GM23248 (cell line): ENCODE measurements around the gene SHD. TPM values are rescaled to one million over a fixed set of nuclear protein-coding genes. Genes with fewer than 3 reads are reported as not detected.
"Not testable (repeated sequence)": the region's sequence is repeated elsewhere in the genome, so short reads cannot be mapped to it uniquely, and the experiment has no call there.

Source experiments
- DNase-seq: peaks from one replicate; pipeline ENCODE4 v3.0.0-alpha.2; 2015
- H2AFZ ChIP-seq: fragments of 200-600 bp; sonication (generic); 2 replicates; pipeline ENCODE4 v1.6.1; 2016; ENCODE audit warnings: antibody characterized with exemption
- H3F3A ChIP-seq: fragments of 200-600 bp; sonication (generic); 2 replicates; pipeline ENCODE4 v1.6.1; 2016; ENCODE audit warnings: mild to moderate bottlenecking, antibody characterized with exemption, mixed run types; ENCODE audit not compliant: insufficient read depth
- H3K27ac ChIP-seq: fragments of 200-600 bp; sonication (generic); 2 replicates; pipeline ENCODE4 v1.5.1; 2016; ENCODE audit warnings: mild to moderate bottlenecking
- H3K27me3 ChIP-seq: fragments of 200-600 bp; sonication (generic); replicated peaks from 2 replicates; pipeline ENCODE4 v1.6.1; 2016; ENCODE audit warnings: mild to moderate bottlenecking; ENCODE audit not compliant: insufficient read depth
- H3K36me3 ChIP-seq: fragments of 200-600 bp; sonication (generic); 2 replicates; pipeline ENCODE4 v1.6.1; 2016; ENCODE audit warnings: low read depth, mild to moderate bottlenecking
- H3K4me1 ChIP-seq: fragments of 200-600 bp; sonication (generic); 2 replicates; pipeline ENCODE4 v1.6.1; 2016; ENCODE audit warnings: mild to moderate bottlenecking; ENCODE audit not compliant: insufficient read depth
- H3K4me2 ChIP-seq: fragments of 200-600 bp; sonication (generic); one replicate; pipeline ENCODE4 v1.6.1; 2016; ENCODE audit warnings: mild to moderate bottlenecking; ENCODE audit not compliant: unreplicated experiment
- H3K4me3 ChIP-seq: fragments of 200-600 bp; sonication (generic); 2 replicates; pipeline ENCODE4 v1.5.1; 2016; ENCODE audit warnings: mild to moderate bottlenecking
- H3K79me2 ChIP-seq: fragments of 200-600 bp; sonication (generic); 2 replicates; pipeline ENCODE4 v1.6.1; 2016; ENCODE audit warnings: mild to moderate bottlenecking; ENCODE audit not compliant: insufficient read depth
- H3K9ac ChIP-seq: fragments of 200-600 bp; sonication (generic); 2 replicates; pipeline ENCODE4 v1.6.1; 2016; ENCODE audit warnings: mild to moderate bottlenecking
- H3K9me2 ChIP-seq: fragments of 200-600 bp; sonication (generic); 2 replicates; pipeline ENCODE4 v1.6.1; 2016; ENCODE audit warnings: mixed run types, mild to moderate bottlenecking, moderate library complexity; ENCODE audit not compliant: insufficient read depth
- H3K9me3 ChIP-seq: fragments of 200-600 bp; sonication (generic); one replicate; pipeline ENCODE4 v1.6.1; 2017; ENCODE audit warnings: low read depth
- H4K20me1 ChIP-seq: fragments of 200-600 bp; sonication (generic); 2 replicates; pipeline ENCODE4 v1.6.0; 2016; ENCODE audit not compliant: insufficient read depth
- EZH2 ChIP-seq: fragments of 200-600 bp; sonication (generic); IDR thresholded peaks from 2 replicates; pipeline ENCODE4 v1.6.1; 2018; ENCODE audit warnings: antibody characterized with exemption, mild to moderate bottlenecking; ENCODE audit not compliant: insufficient read depth, poor library complexity, severe bottlenecking
- EZH2phosphoT487 ChIP-seq: fragments of 200-600 bp; sonication (generic); IDR thresholded peaks from 2 replicates; pipeline ENCODE4 v1.6.1; 2018; ENCODE audit warnings: antibody characterized with exemption, moderate library complexity, mild to moderate bottlenecking, low read depth; ENCODE audit not compliant: insufficient read depth
- WGBS, 2 experiments: methylation state at CpG; one replicate each; pipeline ENCODE4 v1.1.6; 2015 to 2017; ENCODE audit warnings: low lambda C conversion rate in 2 of 2, low coverage in 1 of 2; ENCODE audit errors: missing lambda C conversion rate in 2 of 2; 5-methylcytosine and 5-hydroxymethylcytosine counted together
- in situ Hi-C: fragments of 300-500 bp; cut with MboI; formaldehyde crosslinking; loops from 2 replicates; pipeline ENCODE4 v1.15.0; 2020
- polyA plus RNA-seq: library from polyadenylated mRNA; unstranded; fragments of >200 nt; fragmentation: Nextera tagmentation; extraction: Ambion mirVana; gene quantifications from 2 replicates; pipeline ENCODE4 v1.2.1, GENCODE V29; 2016
- total RNA-seq: library from RNA; depleted of rRNA; stranded (reverse); fragments of >200 nt; shearing (Covaris generic); gene quantifications from 2 replicates; pipeline ENCODE4 v1.2.3, GENCODE V29; 2014

The SHD gene
- total and polyA plus RNA-seq, 2 experiments from 2014 or later: not detected

DNA sequence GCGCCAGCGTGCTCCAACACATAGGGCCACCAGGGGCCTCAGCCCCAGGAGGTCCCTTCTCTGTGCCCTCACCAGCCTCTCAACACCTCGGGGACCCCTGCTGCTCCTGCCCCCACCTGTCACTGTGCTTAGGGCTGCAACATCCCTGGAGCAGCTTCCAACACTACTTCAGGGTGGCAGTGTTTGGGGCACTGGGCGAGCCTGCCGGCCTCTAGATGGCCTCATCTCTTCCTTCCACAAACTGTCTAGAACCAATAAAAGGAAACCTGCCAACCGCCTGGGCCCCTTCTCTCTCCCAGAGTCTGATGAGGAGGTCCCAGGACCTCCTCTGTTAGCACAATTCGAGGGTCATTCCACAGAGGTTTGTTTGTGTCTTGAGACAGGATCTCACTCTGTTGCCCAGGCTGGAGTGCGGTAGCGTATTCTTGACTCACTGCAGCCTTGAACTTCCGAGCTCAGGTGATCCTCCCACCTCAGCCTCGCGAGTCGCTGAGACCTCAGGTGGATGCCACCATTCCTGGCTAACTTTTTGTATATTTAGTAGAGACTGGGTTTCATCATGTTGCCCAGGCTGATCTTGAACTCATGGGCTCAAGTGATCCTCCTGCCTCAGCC is 10.1 kb upstream of the SHD start:
- H3K79me2 ChIP-seq: no peaks in the 10 kb centered on the region
- in situ Hi-C loops: no loop called here
- DNase-seq: no peak
- no peaks in the 10 kb centered on the region for H3F3A ChIP-seq
- H3K27ac ChIP-seq: no peak overlapping the region
- no peaks in the 10 kb centered on the region for H3K9me2 ChIP-seq
- no peaks in the 10 kb centered on the region for H3K27me3 ChIP-seq
- TF ChIP-seq EZH2 (no peak), EZH2phosphoT487 (no peak)
- no peak overlapping the region for H3K4me2 ChIP-seq
- H3K9me3 ChIP-seq: no peaks in the 10 kb centered on the region
- 0 out of 2 replicates have a peak, but pooled peaks cover 4% of the 10 kb centered on the region for H3K36me3 ChIP-seq
- no peak overlapping the region for H3K9ac ChIP-seq
- no peaks in the 10 kb centered on the region for H3K4me1 ChIP-seq
- H4K20me1 ChIP-seq: no peaks in the 10 kb centered on the region
- WGBS, 2 experiments: 86 to 88% methylated on average over 13 of the region's 13 CpGs
- no peak overlapping the region for H3K4me3 ChIP-seq
- H2AFZ ChIP-seq: no peak overlapping the region

DNA sequence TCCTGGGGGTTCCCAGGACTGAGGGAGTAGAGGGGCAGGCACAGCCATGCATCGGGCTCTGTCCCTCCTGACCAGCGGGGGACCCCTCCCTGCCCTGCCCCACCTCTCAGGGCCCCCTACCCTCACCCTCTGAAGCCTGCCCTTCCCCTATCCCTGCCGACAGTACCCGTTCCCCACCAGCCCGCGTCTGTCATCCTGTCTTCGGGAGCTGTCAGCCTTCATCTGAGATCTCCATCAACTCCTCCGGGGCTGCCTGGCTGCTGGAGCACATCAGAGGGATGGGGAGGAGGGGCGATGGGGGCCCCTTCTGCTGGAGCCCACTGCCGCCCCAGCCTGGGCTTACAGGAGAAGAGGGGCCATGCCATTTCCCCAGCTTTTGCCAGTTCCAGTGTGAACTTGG is 6.2 kb upstream of the SHD start:
- whole genome bisulfite sequencing, 2 experiments: 56 to 58% methylated on average over 9 to 10 of the region's 10 CpGs
- H3K9me3 ChIP-seq: no peaks in the 10 kb centered on the region
- H3K36me3 ChIP-seq: no peaks in the 10 kb centered on the region
- in situ Hi-C loops: no loop called here
- H3K4me3 ChIP-seq: no peak overlapping the region
- TF ChIP-seq EZH2 (no peak), EZH2phosphoT487 (no peak)
- H3F3A ChIP-seq: no peaks in the 10 kb centered on the region
- H3K27me3 ChIP-seq: peaks cover 5% of the 10 kb centered on the region
- no peak overlapping the region for H2AFZ ChIP-seq
- H3K4me1 ChIP-seq: no peaks in the 10 kb centered on the region
- no peak for DNase-seq
- no peak overlapping the region for H3K4me2 ChIP-seq
- no peaks in the 10 kb centered on the region for H4K20me1 ChIP-seq
- H3K9me2 ChIP-seq: no peaks in the 10 kb centered on the region
- H3K27ac ChIP-seq: no peak overlapping the region
- no peaks in the 10 kb centered on the region for H3K79me2 ChIP-seq
- H3K9ac ChIP-seq: no peak overlapping the region

DNA sequence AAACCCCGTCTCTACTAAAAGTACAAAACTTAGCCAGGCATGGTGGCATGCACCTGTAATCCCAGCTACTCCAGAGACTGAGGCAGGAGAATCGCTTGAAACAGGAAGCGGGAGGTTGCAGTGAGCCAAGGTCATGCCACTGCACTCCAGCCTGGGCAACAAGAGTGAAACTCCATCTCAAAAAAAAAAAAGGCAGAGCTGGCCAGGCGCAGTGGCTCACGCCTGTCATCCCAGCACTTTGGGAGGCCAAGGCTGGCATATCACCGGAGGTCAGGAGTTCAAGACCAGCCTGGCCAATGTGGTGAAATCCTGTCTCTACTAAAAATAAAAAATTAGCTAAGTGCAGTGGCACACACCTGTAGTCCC is 4.8 kb upstream of the SHD start:
- H3K9me2 ChIP-seq, H2AFZ ChIP-seq, H3K4me3 ChIP-seq, H3K9me3 ChIP-seq, H4K20me1 ChIP-seq, H3F3A ChIP-seq, H3K36me3 ChIP-seq, H3K4me1 ChIP-seq, H3K9ac ChIP-seq, H3K27me3 ChIP-seq, DNase-seq, H3K4me2 ChIP-seq, in situ Hi-C loops, H3K79me2 ChIP-seq, H3K27ac ChIP-seq: not testable (repeated sequence)
- 68% methylated on average over 6 of the region's 6 CpGs for WGBS, 2 experiments

DNA sequence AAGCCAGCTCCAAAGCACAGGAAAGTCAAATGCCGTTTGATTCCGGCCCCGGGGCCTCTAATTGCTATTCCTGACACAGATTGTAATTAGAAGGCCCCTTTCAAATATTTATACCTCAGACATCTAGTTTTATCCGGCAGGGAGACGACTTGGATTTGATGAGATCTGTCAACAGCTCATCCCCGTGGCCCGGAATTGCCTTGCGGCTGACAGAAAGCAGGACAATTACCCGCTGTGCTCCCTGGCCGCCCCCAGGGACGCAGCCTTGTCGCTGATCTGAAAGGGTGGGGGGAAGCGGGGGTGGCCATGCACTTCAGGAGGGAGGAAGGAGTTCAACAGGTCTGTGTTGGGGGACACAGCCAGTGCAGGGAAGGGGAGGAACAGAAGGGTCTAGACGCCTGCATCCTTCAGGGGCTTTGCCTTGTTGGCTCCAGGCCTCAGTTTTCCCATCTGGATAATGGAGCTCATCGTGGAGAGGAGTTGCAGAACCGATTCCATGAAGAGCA is 1.8 kb upstream of the SHD start:
- TF ChIP-seq EZH2phosphoT487 (no peak), EZH2 (no peak)
- no peaks in the 10 kb centered on the region for H4K20me1 ChIP-seq
- no peaks in the 10 kb centered on the region for H3K4me1 ChIP-seq
- in situ Hi-C loops: no loop called here
- no peaks in the 10 kb centered on the region for H3F3A ChIP-seq
- no peak overlapping the region for H2AFZ ChIP-seq
- no peak for DNase-seq
- no peak overlapping the region for H3K4me3 ChIP-seq
- H3K36me3 ChIP-seq: no peaks in the 10 kb centered on the region
- H3K9me2 ChIP-seq: no peaks in the 10 kb centered on the region
- H3K27me3 ChIP-seq: peaks cover 25% of the 10 kb centered on the region
- H3K4me2 ChIP-seq: no peak overlapping the region
- no peak overlapping the region for H3K9ac ChIP-seq
- no peaks in the 10 kb centered on the region for H3K9me3 ChIP-seq
- no peak overlapping the region for H3K27ac ChIP-seq
- no peaks in the 10 kb centered on the region for H3K79me2 ChIP-seq
- 39 to 40% methylated on average over 16 of the region's 16 CpGs for WGBS, 2 experiments

DNA sequence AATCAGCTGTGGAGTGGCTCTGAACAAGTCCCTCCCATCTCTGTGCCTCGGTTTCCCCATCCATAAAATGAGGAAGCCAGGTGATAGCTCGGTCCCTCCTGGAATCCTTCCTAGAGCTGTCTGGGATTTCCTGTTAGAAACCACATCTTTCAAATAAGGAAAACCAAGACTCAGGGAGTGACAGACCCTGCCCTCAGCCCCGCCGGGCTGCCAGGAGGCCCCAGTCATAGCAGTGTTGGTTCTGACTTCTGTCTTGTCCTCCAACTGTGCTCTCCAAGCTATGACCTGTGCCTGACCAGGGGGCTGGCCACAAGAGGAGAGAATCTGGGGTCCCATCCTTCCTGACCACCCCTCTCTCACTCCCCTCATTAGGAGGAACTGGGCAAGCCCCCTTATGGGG is 1.1 kb upstream of the SHD start:
- Histone ChIP-seq H3K27me3 (peaks cover 29% of the 10 kb centered on the region), H3K36me3 (no peaks in the 10 kb centered on the region), H3K79me2 (no peaks in the 10 kb centered on the region), H3K9ac (no peak overlapping the region), H3F3A (no peaks in the 10 kb centered on the region), H3K9me2 (no peaks in the 10 kb centered on the region), H3K4me1 (no peaks in the 10 kb centered on the region), H3K9me3 (no peaks in the 10 kb centered on the region), H3K4me3 (no peak overlapping the region), H3K4me2 (no peak overlapping the region), H3K27ac (no peak overlapping the region), H2AFZ (no peak overlapping the region), H4K20me1 (no peaks in the 10 kb centered on the region)
- no peak for TF ChIP-seq EZH2
- no peak for TF ChIP-seq EZH2phosphoT487
- in situ Hi-C loops: no loop called here
- no peak for DNase-seq
- WGBS, 2 experiments: 16 to 33% methylated on average over 4 of the region's 4 CpGs
